ENCODE measurements around the gene UNC93B1. TPM values are rescaled to one million over a fixed set of nuclear protein-coding genes. Genes with fewer than 3 reads are reported as not detected.
A peak's percentile ranks its signal among the peaks of the same experiment; 100 is the strongest.
"Not testable (repeated sequence)": the region's sequence is repeated elsewhere in the genome, so short reads cannot be mapped to it uniquely, and the experiment has no call there.

UNC93B1 gene
- total RNA-seq, 2 donors from 2014 or later: 15.9 to 28.5 TPM

GRCh38 chr11:67998150-67999045 is 5.5 kb downstream of the UNC93B1 start:
- intact Hi-C loops (cut with DNase I): no loop called here
- DNase-seq (ENCODE audit: low spot score): peak; percentile 67

GRCh38 chr11:67997475-67997921 is 6.4 kb downstream of the UNC93B1 start:
- DNase-seq (ENCODE audit: low spot score): peak; percentile 81
- intact Hi-C loops (cut with DNase I): no loop called here

- peak; percentile 93 for DNase-seq (ENCODE audit: low spot score)
- intact Hi-C loops (cut with DNase I): no loop called here
Measured at GRCh38 chr11:67996622-67997474, 7.0 kb downstream of the UNC93B1 start.

GRCh38 chr11:67996051-67996450 is 7.8 kb downstream of the UNC93B1 start:
- intact Hi-C loops (cut with DNase I): no loop called here
- DNase-seq (ENCODE audit: low spot score): peak; percentile 51

- intact Hi-C loops (cut with DNase I): not testable (repeated sequence)
- peak; percentile 35 for DNase-seq (ENCODE audit: low spot score)
Measured at GRCh38 chr11:67995579-67995978, 8.3 kb downstream of the UNC93B1 start.

GRCh38 chr11:67995129-67995528 is 8.8 kb downstream of the UNC93B1 start:
- peak; percentile 73 for DNase-seq (ENCODE audit: low spot score)
- intact Hi-C loops (cut with DNase I): not testable (repeated sequence)

- intact Hi-C loops (cut with DNase I): not testable (repeated sequence)
- peak; percentile 15 for DNase-seq (ENCODE audit: low spot score)
Measured at GRCh38 chr11:67994387-67994786, 9.5 kb downstream of the UNC93B1 start.

GRCh38 chr11:67993821-67994220 is 10.1 kb downstream of the UNC93B1 start:
- peak; percentile 79 for DNase-seq (ENCODE audit: low spot score)

GRCh38 chr11:67991347-67992121 is 12.4 kb downstream of the UNC93B1 start:
- DNase-seq (ENCODE audit: low spot score): peak; percentile 73
- intact Hi-C loops (cut with DNase I): not testable (repeated sequence)

More at GRCh38 chr11:67993821-67994220, 10.1 kb downstream of the UNC93B1 start:
- intact Hi-C loops (cut with DNase I): not testable (repeated sequence)

GRCh38 chr11:67990546-67991346 is 13.2 kb downstream of the UNC93B1 start:
- intact Hi-C loops (cut with DNase I): not testable (repeated sequence)

GRCh38 chr11:67985302-67985701 is 18.6 kb downstream of the UNC93B1 start:
- intact Hi-C loops (cut with DNase I); DNase-seq (ENCODE audit: low spot score): not testable (repeated sequence)

More at GRCh38 chr11:67990546-67991346, 13.2 kb downstream of the UNC93B1 start:
- DNase-seq (ENCODE audit: low spot score): peak; percentile 80

GRCh38 chr11:67983951-67984350 is 19.9 kb downstream of the UNC93B1 start:
- DNase-seq (ENCODE audit: low spot score): peak; percentile 30
- intact Hi-C loops (cut with DNase I): no loop called here

- intact Hi-C loops (cut with DNase I); DNase-seq (ENCODE audit: low spot score): not testable (repeated sequence)
Measured at GRCh38 chr11:67982255-67982857, 21.5 kb downstream of the UNC93B1 start.

- intact Hi-C loops (cut with DNase I): not testable (repeated sequence)
Measured at GRCh38 chr11:67981226-67981625, 22.7 kb downstream of the UNC93B1 start.

GRCh38 chr11:67978766-67979418 is 25.0 kb downstream of the UNC93B1 start:
- intact Hi-C loops (cut with DNase I); DNase-seq (ENCODE audit: low spot score): not testable (repeated sequence)

More at GRCh38 chr11:67981226-67981625, 22.7 kb downstream of the UNC93B1 start:
- not testable (repeated sequence) for DNase-seq (ENCODE audit: low spot score)

GRCh38 chr11:67974746-67975145 is 29.2 kb downstream of the UNC93B1 start:
- intact Hi-C loops (cut with DNase I); DNase-seq (ENCODE audit: low spot score): not testable (repeated sequence)

- DNase-seq (ENCODE audit: low spot score): not testable (repeated sequence)
Measured at GRCh38 chr11:67965830-67966348, 38.0 kb downstream of the UNC93B1 start.

More at GRCh38 chr11:67965830-67966348, 38.0 kb downstream of the UNC93B1 start:
- intact Hi-C loops (cut with DNase I): not testable (repeated sequence)
